IPS-18a (cell line): Measurements from ENCODE around the gene CAB39.

Source experiments
- H3K27ac ChIP-seq: one replicate; pipeline ENCODE4 v1.5.1; 2013; ENCODE audit warnings: low read length
- H3K27me3 ChIP-seq: one replicate; pipeline ENCODE4 v1.6.1; 2013; ENCODE audit warnings: mild to moderate bottlenecking, low read length; ENCODE audit not compliant: control insufficient read depth, insufficient read depth
- H3K36me3 ChIP-seq: one replicate; pipeline ENCODE4 v1.6.1; 2013; ENCODE audit warnings: low read depth, low read length; ENCODE audit not compliant: control insufficient read depth
- H3K4me1 ChIP-seq: one replicate; pipeline ENCODE4 v1.6.1; 2013; ENCODE audit warnings: low read depth, low read length; ENCODE audit not compliant: control insufficient read depth
- H3K4me3 ChIP-seq: one replicate; pipeline ENCODE4 v1.5.1; 2013; ENCODE audit warnings: low read length
- H3K9ac ChIP-seq: one replicate; pipeline ENCODE4 v1.6.1; 2013; ENCODE audit warnings: mild to moderate bottlenecking, low read length, moderate library complexity
- H3K9me3 ChIP-seq: one replicate; pipeline ENCODE4 v1.6.1; 2013; ENCODE audit warnings: low read depth, low read length; ENCODE audit not compliant: control insufficient read depth

The CAB39 gene

GRCh38 chr2:230712443-230713330 is at the start of gene CAB39:
TSS of gene CAB39 (plus strand) at chr2:230712842. CDS start at chr2:230760002, 47,160 bp downstream.
- H3K36me3 ChIP-seq, result no peaks in the 10 kb centered on the region
- no peaks in the 10 kb centered on the region for H3K27me3 ChIP-seq
- H3K9me3 ChIP-seq, result no peaks in the 10 kb centered on the region
- H3K4me1 ChIP-seq, result peaks cover 14% of the 10 kb centered on the region
- no peak within 1 kb of the TSS for H3K27ac ChIP-seq
- peak within 1 kb of the TSS; percentile 78 for H3K4me3 ChIP-seq
- peak within 1 kb of the TSS; percentile 66 for H3K9ac ChIP-seq

- Histone ChIP-seq H3K27me3 (no peaks in the 10 kb centered on the region), H3K9me3 (no peaks in the 10 kb centered on the region), H3K27ac (no peak overlapping the region), H3K4me1 (peaks cover 28% of the 10 kb centered on the region), H3K36me3 (no peaks in the 10 kb centered on the region), H3K9ac (no peak overlapping the region), H3K4me3 (no peak overlapping the region)
Measured at GRCh38 chr2:230664128-230664527, 48.5 kb upstream of the CAB39 start.

GRCh38 chr2:230664844-230665243 is 47.8 kb upstream of the CAB39 start:
- H3K9ac ChIP-seq, result no peak overlapping the region
- H3K4me1 ChIP-seq, result peaks cover 28% of the 10 kb centered on the region
- no peak overlapping the region for H3K27ac ChIP-seq

GRCh38 chr2:230665263-230665691 is 47.4 kb upstream of the CAB39 start:
- no peaks in the 10 kb centered on the region for H3K9me3 ChIP-seq
- H3K9ac ChIP-seq, result no peak overlapping the region
- H3K36me3 ChIP-seq, result no peaks in the 10 kb centered on the region
- H3K4me1 ChIP-seq, result peaks cover 26% of the 10 kb centered on the region
- H3K27me3 ChIP-seq, result no peaks in the 10 kb centered on the region
- no peak overlapping the region for H3K4me3 ChIP-seq
- no peak overlapping the region for H3K27ac ChIP-seq

More at GRCh38 chr2:230664844-230665243, 47.8 kb upstream of the CAB39 start:
- H3K4me3 ChIP-seq, result no peak overlapping the region
- H3K27me3 ChIP-seq, result no peaks in the 10 kb centered on the region
- H3K9me3 ChIP-seq, result no peaks in the 10 kb centered on the region
- H3K36me3 ChIP-seq, result no peaks in the 10 kb centered on the region

GRCh38 chr2:230666446-230666845 is 46.2 kb upstream of the CAB39 start:
- Histone ChIP-seq H3K4me1 (peaks cover 24% of the 10 kb centered on the region), H3K4me3 (no peak overlapping the region), H3K27ac (no peak overlapping the region), H3K9me3 (no peaks in the 10 kb centered on the region), H3K9ac (no peak overlapping the region), H3K27me3 (no peaks in the 10 kb centered on the region), H3K36me3 (no peaks in the 10 kb centered on the region)

GRCh38 chr2:230666885-230667712 is 45.5 kb upstream of the CAB39 start:
- no peak overlapping the region for H3K9ac ChIP-seq
- H3K9me3 ChIP-seq, result no peaks in the 10 kb centered on the region
- H3K27ac ChIP-seq, result no peak overlapping the region
- H3K4me3 ChIP-seq, result no peak overlapping the region
- H3K36me3 ChIP-seq, result no peaks in the 10 kb centered on the region
- peaks cover 24% of the 10 kb centered on the region for H3K4me1 ChIP-seq
- no peaks in the 10 kb centered on the region for H3K27me3 ChIP-seq

GRCh38 chr2:230668184-230668938 is 44.3 kb upstream of the CAB39 start:
- no peak overlapping the region for H3K27ac ChIP-seq
- H3K9ac ChIP-seq, result no peak overlapping the region
- H3K36me3 ChIP-seq, result no peaks in the 10 kb centered on the region
- H3K4me3 ChIP-seq, result no peak overlapping the region
- peaks cover 24% of the 10 kb centered on the region for H3K4me1 ChIP-seq
- H3K27me3 ChIP-seq, result no peaks in the 10 kb centered on the region
- no peaks in the 10 kb centered on the region for H3K9me3 ChIP-seq

- Histone ChIP-seq H3K27me3 (no peaks in the 10 kb centered on the region), H3K4me3 (no peak overlapping the region), H3K9ac (no peak overlapping the region), H3K27ac (no peak overlapping the region), H3K9me3 (no peaks in the 10 kb centered on the region), H3K36me3 (no peaks in the 10 kb centered on the region), H3K4me1 (peaks cover 24% of the 10 kb centered on the region)
Measured at GRCh38 chr2:230668939-230669303, 43.7 kb upstream of the CAB39 start.

- H3K4me3 ChIP-seq, result no peak overlapping the region
- H3K9me3 ChIP-seq, result no peaks in the 10 kb centered on the region
- H3K4me1 ChIP-seq, result peaks cover 24% of the 10 kb centered on the region
- H3K27me3 ChIP-seq, result no peaks in the 10 kb centered on the region
- H3K27ac ChIP-seq, result no peak overlapping the region
- no peaks in the 10 kb centered on the region for H3K36me3 ChIP-seq
- H3K9ac ChIP-seq, result no peak overlapping the region
Measured at GRCh38 chr2:230669386-230669950, 43.2 kb upstream of the CAB39 start.

- no peaks in the 10 kb centered on the region for H3K36me3 ChIP-seq
- peaks cover 21% of the 10 kb centered on the region for H3K4me1 ChIP-seq
- H3K9ac ChIP-seq, result no peak overlapping the region
- H3K27ac ChIP-seq, result no peak overlapping the region
- no peak overlapping the region for H3K4me3 ChIP-seq
- H3K9me3 ChIP-seq, result no peaks in the 10 kb centered on the region
- H3K27me3 ChIP-seq, result no peaks in the 10 kb centered on the region
Measured at GRCh38 chr2:230671117-230671516, 41.5 kb upstream of the CAB39 start.

GRCh38 chr2:230672836-230673235 is 39.8 kb upstream of the CAB39 start:
- H3K27ac ChIP-seq, result no peak overlapping the region
- no peak overlapping the region for H3K9ac ChIP-seq
- no peak overlapping the region for H3K4me3 ChIP-seq
- peaks cover 7% of the 10 kb centered on the region for H3K4me1 ChIP-seq
- H3K9me3 ChIP-seq, result no peaks in the 10 kb centered on the region
- H3K27me3 ChIP-seq, result no peaks in the 10 kb centered on the region
- H3K36me3 ChIP-seq, result no peaks in the 10 kb centered on the region
